ENCODE results near the gene MAP4K2. TPM values are rescaled to one million over a fixed set of nuclear protein-coding genes. Genes with fewer than 3 reads are reported as not detected.

The MAP4K2 gene
- total RNA-seq, 3 donors from 2014 or later: 8.7 to 16.8 (median 14.1) TPM

GRCh38 chr11:64832467-64833197 is 29.6 kb upstream of the MAP4K2 start:
- DNase-seq (no peak), ATAC-seq (no peak)
- no peaks in the 10 kb centered on the region for H3K4me1 ChIP-seq (ENCODE audit: low read depth)
- no peaks in the 10 kb centered on the region for H3K36me3 ChIP-seq (ENCODE audit: low read depth)
- H3K9me3 ChIP-seq: no peaks in the 10 kb centered on the region
- intact Hi-C loops (cut with DNase I, micrococcal nuclease): no loop called here
- no peak overlapping the region for H3K4me3 ChIP-seq
- TF ChIP-seq CTCF (IDR thresholded peaks at IDR 0.05): no peak

- no peaks in the 10 kb centered on the region for H3K4me1 ChIP-seq (ENCODE audit: low read depth)
- TF ChIP-seq CTCF (IDR thresholded peaks at IDR 0.05): no peak
- no peak for DNase-seq
- H3K4me3 ChIP-seq: no peak overlapping the region
- intact Hi-C loops (cut with DNase I, micrococcal nuclease): no loop called here
- no peak for ATAC-seq
- no peaks in the 10 kb centered on the region for H3K36me3 ChIP-seq (ENCODE audit: low read depth)
- no peaks in the 10 kb centered on the region for H3K9me3 ChIP-seq
Observed at GRCh38 chr11:64831411-64831891, 28.4 kb upstream of the MAP4K2 start.

GRCh38 chr11:64829536-64830251 is 26.7 kb upstream of the MAP4K2 start:
- Histone ChIP-seq H3K36me3 (ENCODE audit: low read depth) (no peaks in the 10 kb centered on the region), H3K9me3 (no peaks in the 10 kb centered on the region), H3K4me3 (no peak overlapping the region), H3K4me1 (ENCODE audit: low read depth) (no peaks in the 10 kb centered on the region)
- no peak for TF ChIP-seq CTCF (IDR thresholded peaks at IDR 0.05)
- DNase-seq (no peak), ATAC-seq (no peak)
- intact Hi-C loops (cut with DNase I, micrococcal nuclease): no loop called here

GRCh38 chr11:64827451-64827839 is 24.4 kb upstream of the MAP4K2 start:
- DNase-seq: no peak
- TF ChIP-seq CTCF (IDR thresholded peaks at IDR 0.05): no peak
- H3K4me3 ChIP-seq: no peak overlapping the region
- no peaks in the 10 kb centered on the region for H3K36me3 ChIP-seq (ENCODE audit: low read depth)
- H3K9me3 ChIP-seq: no peaks in the 10 kb centered on the region
- no peak for ATAC-seq
- intact Hi-C loops (cut with DNase I, micrococcal nuclease): no loop called here
- H3K4me1 ChIP-seq (ENCODE audit: low read depth): no peaks in the 10 kb centered on the region

DNA sequence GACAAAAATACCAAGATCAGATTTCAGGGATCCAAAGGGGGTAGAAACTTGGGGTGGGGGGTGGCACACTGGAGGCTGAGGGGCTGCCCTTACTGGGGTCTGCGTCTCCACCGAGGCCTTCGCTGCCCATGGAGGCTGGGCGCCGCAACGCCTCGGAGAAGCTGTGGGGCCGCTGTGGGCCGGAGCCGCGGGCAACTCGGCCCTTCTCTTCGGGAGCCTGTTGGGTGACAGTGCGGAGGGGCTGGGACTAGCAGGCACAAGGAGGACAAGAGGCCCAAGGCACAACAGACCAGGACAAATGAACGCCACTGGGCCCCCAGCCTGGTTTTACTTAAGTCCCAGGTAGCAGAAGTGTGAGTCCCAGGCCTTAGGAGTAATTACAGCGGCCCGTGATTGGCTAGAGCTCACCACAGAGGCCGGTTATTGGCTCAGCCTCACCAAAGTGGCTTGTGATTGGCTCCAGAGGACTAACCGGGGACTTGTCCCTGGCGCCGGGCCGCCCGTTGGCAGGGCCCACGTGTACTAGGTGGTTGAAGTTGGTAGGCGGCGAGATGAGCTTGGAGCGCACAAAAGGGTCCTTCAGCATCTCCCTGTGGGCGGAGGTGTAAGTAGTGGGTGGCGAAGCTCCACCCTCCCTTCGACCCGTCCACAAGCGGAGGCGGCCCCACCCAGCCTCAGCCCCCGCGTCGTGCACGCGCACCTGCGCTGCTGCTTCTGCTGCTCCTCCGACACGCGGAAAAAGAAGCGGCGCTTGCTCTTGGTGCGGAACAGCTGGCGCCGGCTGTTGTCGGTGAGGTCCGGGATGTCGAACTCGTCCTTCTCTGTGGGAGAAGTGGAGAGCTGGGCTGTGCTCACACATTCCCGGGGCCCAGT is 23.8 kb upstream of the MAP4K2 start:
- Histone ChIP-seq H3K36me3 (ENCODE audit: low read depth) (no peaks in the 10 kb centered on the region), H3K9me3 (no peaks in the 10 kb centered on the region), H3K4me3 (no peak overlapping the region), H3K4me1 (ENCODE audit: low read depth) (no peaks in the 10 kb centered on the region)
- ATAC-seq (no peak), DNase-seq (no peak)
- no peak for TF ChIP-seq CTCF (IDR thresholded peaks at IDR 0.05)
- intact Hi-C loops (cut with DNase I, micrococcal nuclease): no loop called here
